Measurements from ENCODE around the gene LRRC8D. TPM values are rescaled to one million over a fixed set of nuclear protein-coding genes. Genes with fewer than 3 reads are reported as not detected.
A peak's percentile ranks its signal among the peaks of the same experiment; 100 is the strongest.

The LRRC8D gene
- total RNA-seq, 1 experiment from 2014 or later = 19.6 TPM

DNA sequence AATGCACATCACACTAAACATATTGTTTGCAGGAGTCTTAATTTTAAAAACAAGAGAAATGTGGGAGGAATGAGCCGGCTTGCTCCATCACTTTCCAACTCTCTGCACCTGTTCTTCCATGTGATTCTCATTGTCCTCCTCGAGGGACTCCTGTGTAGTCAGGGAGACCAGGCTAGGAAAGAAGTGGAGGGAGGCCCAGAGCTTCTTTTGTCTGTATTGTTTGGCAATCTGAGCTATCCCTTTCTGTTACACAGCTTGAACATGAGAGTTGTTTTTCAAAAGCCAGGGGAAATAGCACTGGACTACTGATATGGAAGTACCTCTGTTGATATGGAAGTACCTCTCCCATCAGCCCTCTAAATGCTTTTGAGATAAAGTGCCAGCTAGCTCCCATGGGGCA is 18.8 kb upstream of the LRRC8D start:
- CTCF ChIA-PET = no interaction called here
- intact Hi-C loops (cut with micrococcal nuclease) = no loop called here

DNA sequence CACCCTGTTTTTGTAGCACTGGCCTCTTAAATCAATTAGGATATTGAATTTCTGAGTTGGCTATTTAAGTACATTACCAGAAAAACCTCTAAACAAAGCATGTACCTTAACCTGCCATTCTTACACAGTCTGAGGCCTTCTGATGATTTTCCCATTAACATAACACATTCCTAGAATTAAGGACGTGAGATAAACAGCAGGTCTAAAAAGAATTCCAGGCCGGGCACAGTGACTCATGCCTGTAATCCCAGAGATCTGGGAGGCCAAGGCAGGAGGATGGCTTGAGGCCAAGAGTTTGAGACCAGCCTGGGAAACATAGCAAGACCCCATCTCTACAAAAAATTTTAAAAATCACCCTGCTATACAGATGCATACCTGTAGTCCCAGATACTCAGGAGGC is 18.0 kb upstream of the LRRC8D start:
- intact Hi-C loops (cut with micrococcal nuclease) = no loop called here
- Histone ChIP-seq H3K4me2 (ENCODE audit: low read length) (no peak overlapping the region), H3K27me3 (ENCODE audit: low read length) (no peaks in the 10 kb centered on the region), H4K20me1 (ENCODE audit: low read length) (no peaks in the 10 kb centered on the region), H2AFZ (ENCODE audit: low read length) (no peak overlapping the region), H3K9me2 (replicated peaks; ENCODE audit: low read length) (no peaks in the 10 kb centered on the region; the same call in 1 of the 2 replicates), H3K9ac (ENCODE audit: low read length) (no peak overlapping the region), H3F3A (ENCODE audit: low read length, unreplicated experiment) (no peaks in the 10 kb centered on the region), H3K27ac (ENCODE audit: low read length) (no peak overlapping the region), H3K79me2 (ENCODE audit: low read length) (no peaks in the 10 kb centered on the region), H3K4me3 (ENCODE audit: low read length) (no peak overlapping the region), H3K4me1 (ENCODE audit: insufficient read depth, low read length) (peaks cover 15% of the 10 kb centered on the region), H3K36me3 (ENCODE audit: low read depth, low read length) (no peaks in the 10 kb centered on the region), H3K9me3 (ENCODE audit: low read length) (no peaks in the 10 kb centered on the region)
- no peak for ATAC-seq
- BruUV-seq (replicated peaks) = no TSS peak
- no peak for DNase-seq
- ChIA-PET CTCF (interaction anchor here (0.6 kb wide), 1 partner anchor 184 kb away, joined by 3 read pairs; no protein-coding TSS in a partner anchor), POLR2A (ENCODE audit: unreplicated experiment) (interaction anchor here (0.7 kb wide), 1 partner anchor 140 kb away, joined by 5 read pairs; no protein-coding TSS in a partner anchor)
- TF ChIP-seq EZH2 (IDR thresholded peaks at IDR 0.05; ENCODE audit: low read length, unreplicated experiment) = no peak
- TF ChIP-seq, protein P1, sequence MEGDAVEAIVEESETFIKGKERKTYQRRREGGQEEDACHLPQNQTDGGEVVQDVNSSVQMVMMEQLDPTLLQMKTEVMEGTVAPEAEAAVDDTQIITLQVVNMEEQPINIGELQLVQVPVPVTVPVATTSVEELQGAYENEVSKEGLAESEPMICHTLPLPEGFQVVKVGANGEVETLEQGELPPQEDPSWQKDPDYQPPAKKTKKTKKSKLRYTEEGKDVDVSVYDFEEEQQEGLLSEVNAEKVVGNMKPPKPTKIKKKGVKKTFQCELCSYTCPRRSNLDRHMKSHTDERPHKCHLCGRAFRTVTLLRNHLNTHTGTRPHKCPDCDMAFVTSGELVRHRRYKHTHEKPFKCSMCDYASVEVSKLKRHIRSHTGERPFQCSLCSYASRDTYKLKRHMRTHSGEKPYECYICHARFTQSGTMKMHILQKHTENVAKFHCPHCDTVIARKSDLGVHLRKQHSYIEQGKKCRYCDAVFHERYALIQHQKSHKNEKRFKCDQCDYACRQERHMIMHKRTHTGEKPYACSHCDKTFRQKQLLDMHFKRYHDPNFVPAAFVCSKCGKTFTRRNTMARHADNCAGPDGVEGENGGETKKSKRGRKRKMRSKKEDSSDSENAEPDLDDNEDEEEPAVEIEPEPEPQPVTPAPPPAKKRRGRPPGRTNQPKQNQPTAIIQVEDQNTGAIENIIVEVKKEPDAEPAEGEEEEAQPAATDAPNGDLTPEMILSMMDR (conservative IDR thresholded peaks at IDR 0.05; ENCODE audit: low read depth, low read length) = no peak
- no peak for TF ChIP-seq EZH2phosphoT487 (IDR thresholded peaks at IDR 0.05; ENCODE audit: borderline replicate concordance, low read length)

More for the DNA sequence above, 18.8 kb upstream of the LRRC8D start:
- DNase-seq (no peak), ATAC-seq (no peak)
- no peaks in the 10 kb centered on the region for H3F3A ChIP-seq (ENCODE audit: low read length, unreplicated experiment)
- H3K79me2 ChIP-seq (ENCODE audit: low read length) = no peaks in the 10 kb centered on the region
- TF ChIP-seq, protein P1 (conservative IDR thresholded peaks at IDR 0.05; ENCODE audit: low read depth, low read length) = no peak
- TF ChIP-seq EZH2phosphoT487 (IDR thresholded peaks at IDR 0.05; ENCODE audit: borderline replicate concordance, low read length) (no peak), EZH2 (IDR thresholded peaks at IDR 0.05; ENCODE audit: low read length, unreplicated experiment) (no peak)
- POLR2A ChIA-PET (ENCODE audit: unreplicated experiment) = no interaction called here
- no peaks in the 10 kb centered on the region for H3K9me3 ChIP-seq (ENCODE audit: low read length)
- H3K27ac ChIP-seq (ENCODE audit: low read length) = no peak overlapping the region
- no peaks in the 10 kb centered on the region for H3K27me3 ChIP-seq (ENCODE audit: low read length)
- no peak overlapping the region for H3K4me2 ChIP-seq (ENCODE audit: low read length)
- no peak overlapping the region for H3K4me3 ChIP-seq (ENCODE audit: low read length)
- H4K20me1 ChIP-seq (ENCODE audit: low read length) = no peaks in the 10 kb centered on the region
- no TSS peak for BruUV-seq (replicated peaks)
- no peaks in the 10 kb centered on the region; the same call in 1 of the 2 replicates for H3K9me2 ChIP-seq (replicated peaks; ENCODE audit: low read length)
- H3K9ac ChIP-seq (ENCODE audit: low read length) = no peak overlapping the region
- peaks cover 13% of the 10 kb centered on the region for H3K4me1 ChIP-seq (ENCODE audit: insufficient read depth, low read length)
- no peaks in the 10 kb centered on the region for H3K36me3 ChIP-seq (ENCODE audit: low read depth, low read length)
- H2AFZ ChIP-seq (ENCODE audit: low read length) = no peak overlapping the region

DNA sequence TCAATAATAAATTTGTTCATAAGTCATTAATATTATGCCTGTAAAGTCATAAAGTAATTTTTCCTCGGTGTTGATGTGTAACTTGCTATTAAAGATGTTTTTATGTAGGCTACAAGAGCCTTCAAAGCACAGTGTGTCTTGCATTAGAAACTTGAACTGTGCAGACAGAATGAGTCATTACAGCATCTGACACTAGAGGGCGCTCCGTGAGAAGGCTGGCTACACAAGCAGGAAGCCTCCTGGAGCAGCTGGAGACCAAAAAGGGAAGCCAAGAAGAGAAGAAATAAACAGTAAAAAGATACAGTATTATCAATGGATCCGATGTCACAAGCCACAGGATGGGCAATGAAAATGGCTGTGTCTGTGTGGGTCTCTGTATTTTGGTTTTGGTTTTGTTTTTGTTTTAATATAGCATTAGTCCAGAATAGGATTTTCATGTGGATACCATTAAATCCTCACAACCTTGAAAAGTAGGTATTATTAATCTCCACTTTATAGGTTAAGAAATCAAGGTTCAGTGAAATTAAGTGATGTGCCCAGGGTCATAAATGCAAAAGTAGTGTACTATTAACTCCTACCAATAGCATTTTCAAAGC is 16.1 kb upstream of the LRRC8D start:
- H2AFZ ChIP-seq (ENCODE audit: low read length) = no peak overlapping the region
- no TSS peak for BruUV-seq (replicated peaks)
- no peak overlapping the region for H3K4me3 ChIP-seq (ENCODE audit: low read length)
- no peak overlapping the region for H3K9ac ChIP-seq (ENCODE audit: low read length)
- H3K9me2 ChIP-seq (replicated peaks; ENCODE audit: low read length) = no peaks in the 10 kb centered on the region; the same call in 1 of the 2 replicates
- H3K36me3 ChIP-seq (ENCODE audit: low read depth, low read length) = no peaks in the 10 kb centered on the region
- no peaks in the 10 kb centered on the region for H3K27me3 ChIP-seq (ENCODE audit: low read length)
- peaks cover 23% of the 10 kb centered on the region for H3K4me1 ChIP-seq (ENCODE audit: insufficient read depth, low read length)
- POLR2A ChIA-PET (ENCODE audit: unreplicated experiment) = no interaction called here
- no peaks in the 10 kb centered on the region for H3K9me3 ChIP-seq (ENCODE audit: low read length)
- TF ChIP-seq, protein P1 (conservative IDR thresholded peaks at IDR 0.05; ENCODE audit: low read depth, low read length) = peak; percentile 96
- no peak for TF ChIP-seq EZH2 (IDR thresholded peaks at IDR 0.05; ENCODE audit: low read length, unreplicated experiment)
- no peak for TF ChIP-seq EZH2phosphoT487 (IDR thresholded peaks at IDR 0.05; ENCODE audit: borderline replicate concordance, low read length)
- H3F3A ChIP-seq (ENCODE audit: low read length, unreplicated experiment) = no peaks in the 10 kb centered on the region
- H3K4me2 ChIP-seq (ENCODE audit: low read length) = no peak overlapping the region
- DNase-seq (peak; percentile 93), ATAC-seq (peak; percentile 86)
- intact Hi-C loops (cut with micrococcal nuclease) = loop anchor here (1.0 kb wide), 1 partner anchor 183 kb away; no protein-coding TSS in a partner anchor
- CTCF ChIA-PET = interaction anchor here (0.6 to 0.7 kb wide), 2 partner anchors 85 to 208 kb away, joined by 3 read pairs; no protein-coding TSS in a partner anchor
- no peaks in the 10 kb centered on the region for H4K20me1 ChIP-seq (ENCODE audit: low read length)
- no peaks in the 10 kb centered on the region for H3K79me2 ChIP-seq (ENCODE audit: low read length)
- no peak overlapping the region for H3K27ac ChIP-seq (ENCODE audit: low read length)
